Adipocyte (in vitro differentiated cells): Measurements from ENCODE around the gene RNF11.
"Not testable (repeated sequence)": the region's sequence is repeated elsewhere in the genome, so short reads cannot be mapped to it uniquely, and the experiment has no call there.

Experiments
- DNase-seq: peaks from one replicate; pipeline ENCODE4 v3.0.0-alpha.2; 2015; ENCODE audit warnings: low read depth
- H3K27me3 ChIP-seq: replicated peaks from 2 replicates; pipeline ENCODE4 v1.7.0; 2013; ENCODE audit warnings: mild to moderate bottlenecking, low read length, moderate library complexity; ENCODE audit not compliant: control insufficient read depth, insufficient read depth
- H3K36me3 ChIP-seq: 2 replicates; pipeline ENCODE4 v1.7.0; 2013; ENCODE audit warnings: low read length, mild to moderate bottlenecking, moderate library complexity; ENCODE audit not compliant: control insufficient read depth, insufficient read depth, severe bottlenecking
- H3K4me1 ChIP-seq: 2 replicates; pipeline ENCODE4 v1.7.0; 2013; ENCODE audit warnings: mild to moderate bottlenecking, low read length, moderate library complexity; ENCODE audit not compliant: control insufficient read depth, insufficient read depth
- H3K4me3 ChIP-seq: 2 replicates; pipeline ENCODE4 v1.7.0; 2013; ENCODE audit warnings: mild to moderate bottlenecking, low read length, moderate library complexity
- H3K9ac ChIP-seq: 2 replicates; pipeline ENCODE4 v1.7.0; 2013; ENCODE audit warnings: mild to moderate bottlenecking, low read length, moderate library complexity
- H3K9me3 ChIP-seq: 2 replicates; pipeline ENCODE4 v1.7.0; 2013; ENCODE audit warnings: mild to moderate bottlenecking, low read length, moderate library complexity; ENCODE audit not compliant: control insufficient read depth

The RNF11 gene

GRCh38 chr1:51242546-51242945, 6.5 kb downstream of the RNF11 start:
- Histone ChIP-seq H3K36me3 (no peaks in the 10 kb centered on the region), H3K27me3 (no peaks in the 10 kb centered on the region), H3K4me1 (peaks cover 24% of the 10 kb centered on the region), H3K9me3 (no peaks in the 10 kb centered on the region), H3K4me3 (no peak overlapping the region), H3K9ac (no peak overlapping the region)
- no peak for DNase-seq

- no peaks in the 10 kb centered on the region for H3K36me3 ChIP-seq
- DNase-seq, result no peak
- H3K4me3 ChIP-seq, result no peak overlapping the region
- H3K4me1 ChIP-seq, result peaks cover 12% of the 10 kb centered on the region
- H3K9me3 ChIP-seq, result no peaks in the 10 kb centered on the region
- no peaks in the 10 kb centered on the region for H3K27me3 ChIP-seq
- H3K9ac ChIP-seq, result no peak overlapping the region
Measured at GRCh38 chr1:51247022-51247421, 10.9 kb downstream of the RNF11 start.

- Histone ChIP-seq H3K9ac (no peak overlapping the region), H3K4me1 (peaks cover 15% of the 10 kb centered on the region), H3K4me3 (no peak overlapping the region), H3K9me3 (no peaks in the 10 kb centered on the region), H3K36me3 (no peaks in the 10 kb centered on the region), H3K27me3 (no peaks in the 10 kb centered on the region)
- DNase-seq, result no peak
Measured at GRCh38 chr1:51247499-51247898, 11.4 kb downstream of the RNF11 start.

DNA sequence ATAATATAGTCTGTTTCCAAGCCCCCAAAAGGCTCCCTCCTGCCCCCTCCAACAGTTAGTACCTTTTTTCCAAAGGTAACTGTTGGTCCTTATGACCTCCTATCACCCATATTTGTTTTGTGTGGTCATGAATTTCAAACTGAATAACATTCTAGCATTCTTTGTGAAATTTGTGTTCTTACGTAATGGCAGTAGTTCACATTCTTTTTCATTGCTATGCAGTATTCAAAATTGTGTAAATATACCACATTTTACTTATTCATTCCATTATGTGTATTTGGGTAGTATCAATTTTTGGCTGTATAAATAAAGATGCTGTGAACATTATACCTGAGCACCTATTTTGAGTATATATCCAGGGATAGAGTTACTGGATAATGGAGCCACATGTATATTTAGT, 13.4 kb downstream of the RNF11 start:
- no peak overlapping the region for H3K4me3 ChIP-seq
- H3K9me3 ChIP-seq, result no peaks in the 10 kb centered on the region
- no peak for DNase-seq
- H3K27me3 ChIP-seq, result no peaks in the 10 kb centered on the region
- no peaks in the 10 kb centered on the region for H3K36me3 ChIP-seq
- peaks cover 20% of the 10 kb centered on the region for H3K4me1 ChIP-seq
- no peak overlapping the region for H3K9ac ChIP-seq

DNA sequence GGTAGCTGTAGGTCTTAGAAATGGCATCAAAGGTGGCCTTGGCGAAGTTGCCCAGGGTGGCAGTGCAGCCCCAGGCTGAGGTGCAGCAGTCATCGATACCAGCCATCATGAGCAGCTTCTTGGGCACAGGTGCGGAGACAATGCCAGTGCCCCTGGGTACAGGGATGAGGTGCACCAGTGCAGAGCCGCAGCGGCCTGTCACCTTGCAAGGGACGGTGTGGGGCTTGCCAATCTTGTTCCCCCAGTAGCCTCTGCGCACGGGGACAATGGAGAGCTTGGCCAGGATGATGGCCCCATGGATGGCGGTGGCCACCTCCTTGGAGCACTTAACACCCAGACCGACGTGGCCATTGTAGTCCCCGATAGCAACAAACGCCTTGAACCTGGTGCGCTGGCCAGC, 14.7 kb downstream of the RNF11 start:
- not testable (repeated sequence) for H3K27me3 ChIP-seq, DNase-seq
- H3K4me1 ChIP-seq, result peaks cover 23% of the 10 kb centered on the region

GRCh38 chr1:51251165-51251564, 15.1 kb downstream of the RNF11 start:
- H3K36me3 ChIP-seq, DNase-seq, H3K4me3 ChIP-seq, H3K27me3 ChIP-seq, H3K9me3 ChIP-seq, H3K9ac ChIP-seq: not testable (repeated sequence)
- peaks cover 28% of the 10 kb centered on the region for H3K4me1 ChIP-seq

More for the DNA sequence above, 14.7 kb downstream of the RNF11 start:
- H3K9me3 ChIP-seq, H3K4me3 ChIP-seq, H3K36me3 ChIP-seq, H3K9ac ChIP-seq: not testable (repeated sequence)

DNA sequence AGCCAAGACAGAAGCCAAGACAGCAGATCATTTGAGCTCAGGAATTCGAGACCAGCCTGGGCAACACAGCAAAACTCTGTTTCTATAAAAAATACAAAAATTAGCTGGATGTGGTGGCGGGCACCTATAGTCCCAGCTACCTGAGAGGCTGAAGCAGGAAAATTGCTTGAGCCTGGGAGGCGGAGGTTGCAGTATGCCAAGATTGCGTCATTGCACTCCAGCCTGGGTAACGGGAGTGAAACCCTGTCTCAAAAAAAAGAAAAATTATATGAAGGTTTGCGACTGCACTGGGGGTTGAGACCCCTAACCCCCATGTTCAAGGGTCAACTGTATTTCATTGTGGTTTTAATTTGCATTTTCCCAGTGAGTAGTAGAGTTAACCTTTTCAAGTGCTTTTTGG, 16.3 kb downstream of the RNF11 start:
- Histone ChIP-seq H3K4me3 (no peak overlapping the region), H3K9ac (no peak overlapping the region), H3K36me3 (no peaks in the 10 kb centered on the region), H3K9me3 (no peaks in the 10 kb centered on the region), H3K27me3 (no peaks in the 10 kb centered on the region), H3K4me1 (peaks cover 29% of the 10 kb centered on the region)
- no peak for DNase-seq

DNA sequence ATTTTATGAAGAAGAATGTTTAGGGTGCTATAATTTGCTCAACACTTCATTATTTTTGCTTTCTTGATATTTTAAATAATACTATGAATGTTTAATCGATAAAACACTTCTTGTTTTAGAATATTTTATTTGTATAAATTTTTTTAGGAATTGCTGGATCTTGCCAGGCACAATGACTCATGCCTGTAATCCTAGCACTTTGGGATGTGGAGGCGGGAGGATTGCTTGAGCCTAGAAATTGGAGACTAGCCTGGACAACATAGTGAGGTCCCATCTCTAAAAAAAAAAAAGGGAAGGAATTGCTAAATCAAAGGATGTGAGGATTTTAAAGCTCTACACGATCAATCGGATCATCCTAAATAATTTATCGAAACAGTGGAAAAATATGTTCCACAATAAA, 17.6 kb downstream of the RNF11 start:
- DNase-seq, result no peak
- peaks cover 26% of the 10 kb centered on the region for H3K4me1 ChIP-seq
- no peak overlapping the region for H3K4me3 ChIP-seq
- H3K9me3 ChIP-seq, result no peaks in the 10 kb centered on the region
- H3K9ac ChIP-seq, result no peak overlapping the region
- H3K36me3 ChIP-seq, result no peaks in the 10 kb centered on the region
- H3K27me3 ChIP-seq, result no peaks in the 10 kb centered on the region

- Histone ChIP-seq H3K9me3 (no peaks in the 10 kb centered on the region), H3K4me1 (peaks cover 32% of the 10 kb centered on the region), H3K27me3 (no peaks in the 10 kb centered on the region), H3K9ac (no peak overlapping the region), H3K4me3 (no peak overlapping the region), H3K36me3 (no peaks in the 10 kb centered on the region)
- no peak for DNase-seq
Measured at GRCh38 chr1:51255331-51255730, 19.3 kb downstream of the RNF11 start.

- Histone ChIP-seq H3K36me3 (no peaks in the 10 kb centered on the region), H3K9me3 (no peaks in the 10 kb centered on the region), H3K27me3 (no peaks in the 10 kb centered on the region), H3K9ac (no peak overlapping the region), H3K4me1 (peaks cover 79% of the 10 kb centered on the region), H3K4me3 (no peak overlapping the region)
- no peak for DNase-seq
Measured at GRCh38 chr1:51263147-51263877, 27.2 kb downstream of the RNF11 start.

DNA sequence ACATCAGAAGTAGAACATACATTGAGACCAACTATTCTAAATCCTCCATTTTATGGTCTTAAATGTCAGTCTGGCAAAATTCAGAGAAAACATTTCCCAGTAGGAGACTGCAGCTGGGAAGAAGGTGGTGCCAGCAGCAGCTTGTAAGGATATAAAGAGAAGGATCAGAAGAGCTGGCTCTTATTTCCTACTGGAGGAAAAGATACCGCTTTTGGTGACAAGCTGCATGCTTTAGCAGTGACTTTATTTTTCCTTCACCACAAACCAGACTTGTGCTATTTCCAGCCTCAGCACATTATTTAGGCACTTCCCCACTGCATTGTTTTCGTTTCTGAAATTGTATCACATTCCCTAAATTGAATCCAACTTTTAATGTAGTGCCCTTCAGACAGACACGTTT, 28.4 kb downstream of the RNF11 start:
- Histone ChIP-seq H3K27me3 (no peaks in the 10 kb centered on the region), H3K9ac (peak overlapping the region; percentile 21), H3K4me1 (peaks cover 84% of the 10 kb centered on the region), H3K4me3 (peak overlapping the region; percentile 16), H3K36me3 (no peaks in the 10 kb centered on the region), H3K9me3 (no peaks in the 10 kb centered on the region)
- peak; percentile 86 for DNase-seq

DNA sequence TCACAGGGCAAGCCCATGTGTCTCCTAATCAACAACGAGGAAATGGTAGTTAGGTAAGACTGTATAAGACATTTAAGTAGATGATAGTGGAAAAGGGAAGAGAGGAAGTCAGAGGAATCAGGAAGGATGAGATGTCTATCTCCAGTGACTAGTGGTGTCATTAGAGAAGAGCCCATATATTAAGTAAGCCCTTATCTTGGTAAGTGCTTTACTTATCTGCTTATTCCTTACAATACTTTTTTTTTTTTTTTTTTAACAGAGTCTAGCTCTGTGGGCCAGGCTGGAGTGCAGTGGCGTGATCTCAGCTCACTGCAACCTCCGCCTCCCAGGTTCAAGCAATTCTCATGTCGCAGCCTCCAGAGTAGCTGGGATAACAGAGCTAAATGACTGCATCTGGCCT, 29.5 kb downstream of the RNF11 start:
- Histone ChIP-seq H3K4me3 (no peak overlapping the region), H3K36me3 (no peaks in the 10 kb centered on the region), H3K4me1 (peaks cover 82% of the 10 kb centered on the region), H3K27me3 (no peaks in the 10 kb centered on the region), H3K9ac (no peak overlapping the region), H3K9me3 (no peaks in the 10 kb centered on the region)
- no peak for DNase-seq
